Vagina (tissue), 2 donors: ENCODE data around the gene HLA-DOB. TPM values are rescaled to one million over a fixed set of nuclear protein-coding genes. Genes with fewer than 3 reads are reported as not detected.

ENCODE experiments used
- DNase-seq, 2 donors: peaks; one replicate each; pipeline ENCODE4 v3.0.0-alpha.2; 2017; ENCODE audit errors: extremely low spot score in 2 of 2
- H3K27ac ChIP-seq: fragments of 200-600 bp; sonication (generic); one replicate; pipeline ENCODE4 v1.5.1; 2019
- H3K27me3 ChIP-seq: fragments of 200-600 bp; sonication (generic); one replicate; pipeline ENCODE4 v1.5.1; 2019
- H3K36me3 ChIP-seq, 2 donors: fragments of 200-600 bp; sonication (generic); one replicate each; pipeline ENCODE4 v1.5.1; 2017 to 2019
- H3K4me1 ChIP-seq: fragments of 200-600 bp; sonication (generic); one replicate; pipeline ENCODE4 v1.5.1; 2019
- H3K4me3 ChIP-seq, 2 donors: fragments of 200-600 bp; sonication (generic); 1 replicate in 1 of 2; 2 replicates in 1 of 2; pipeline ENCODE4 v1.5.1; 2016 to 2019
- H3K9me3 ChIP-seq: fragments of 200-600 bp; sonication (generic); one replicate; pipeline ENCODE4 v1.5.1; 2019
- POLR2A ChIP-seq, 2 donors: fragments of 450-650 bp; IDR thresholded peaks; one replicate each; pipeline ENCODE4 v1.6.1; 2017; ENCODE audit warnings: antibody characterized with exemption in 2 of 2, mild to moderate bottlenecking in 2 of 2, moderate library complexity in 2 of 2
- POLR2AphosphoS5 ChIP-seq, 2 donors: sonication (generic); formaldehyde crosslinking; IDR thresholded peaks; one replicate each; pipeline ENCODE4 v1.9.0; 2017; ENCODE audit warnings: antibody characterized with exemption in 2 of 2, mild to moderate bottlenecking in 2 of 2, low read depth in 1 of 2; ENCODE audit not compliant: insufficient read depth in 1 of 2
- intact Hi-C: fragments of 100-400 bp; cut with DNase I; formaldehyde crosslinking; loops from one replicate; pipeline ENCODE4 v1.15.1; 2023
- total RNA-seq: library from RNA; depleted of rRNA; stranded (reverse); fragments of >200 nt; gene quantifications from one replicate; pipeline ENCODE4 v1.2.3, GENCODE V29; 2016
- TF ChIP-seq, protein P1 (sequence below), 3 experiments: fragments of 450-650 bp in 2 of 3; fragments of 200-600 bp in 1 of 3; sonication (generic) in 1 of 3; IDR thresholded peaks; one replicate each; pipeline ENCODE4 v1.5.1; 2017 to 2019; ENCODE audit warnings: antibody characterized with exemption in 3 of 3, mild to moderate bottlenecking in 2 of 3, moderate library complexity in 2 of 3

HLA-DOB gene
- total RNA-seq, 1 donor from 2014 or later: 2.7 TPM

- intact Hi-C loops: no loop called here
- TF ChIP-seq, protein P1, sequence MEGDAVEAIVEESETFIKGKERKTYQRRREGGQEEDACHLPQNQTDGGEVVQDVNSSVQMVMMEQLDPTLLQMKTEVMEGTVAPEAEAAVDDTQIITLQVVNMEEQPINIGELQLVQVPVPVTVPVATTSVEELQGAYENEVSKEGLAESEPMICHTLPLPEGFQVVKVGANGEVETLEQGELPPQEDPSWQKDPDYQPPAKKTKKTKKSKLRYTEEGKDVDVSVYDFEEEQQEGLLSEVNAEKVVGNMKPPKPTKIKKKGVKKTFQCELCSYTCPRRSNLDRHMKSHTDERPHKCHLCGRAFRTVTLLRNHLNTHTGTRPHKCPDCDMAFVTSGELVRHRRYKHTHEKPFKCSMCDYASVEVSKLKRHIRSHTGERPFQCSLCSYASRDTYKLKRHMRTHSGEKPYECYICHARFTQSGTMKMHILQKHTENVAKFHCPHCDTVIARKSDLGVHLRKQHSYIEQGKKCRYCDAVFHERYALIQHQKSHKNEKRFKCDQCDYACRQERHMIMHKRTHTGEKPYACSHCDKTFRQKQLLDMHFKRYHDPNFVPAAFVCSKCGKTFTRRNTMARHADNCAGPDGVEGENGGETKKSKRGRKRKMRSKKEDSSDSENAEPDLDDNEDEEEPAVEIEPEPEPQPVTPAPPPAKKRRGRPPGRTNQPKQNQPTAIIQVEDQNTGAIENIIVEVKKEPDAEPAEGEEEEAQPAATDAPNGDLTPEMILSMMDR (IDR thresholded peaks at IDR 0.05): no peak
- TF ChIP-seq POLR2A (IDR thresholded peaks at IDR 0.05): no peak
- TF ChIP-seq POLR2AphosphoS5 (IDR thresholded peaks at IDR 0.05; ENCODE audit: insufficient read depth in 1 of 2, low read depth in 1 of 2): no peak
- no peaks in the 10 kb centered on the region for H3K9me3 ChIP-seq
- no peaks in the 10 kb centered on the region for H3K27me3 ChIP-seq
- no peak for DNase-seq
- no peaks in the 10 kb centered on the region for H3K36me3 ChIP-seq
- no peaks in the 10 kb centered on the region for H3K4me1 ChIP-seq
- no peak overlapping the region for H3K4me3 ChIP-seq
- no peak overlapping the region for H3K27ac ChIP-seq
Measured at GRCh38 chr6:32775071-32775470, 41.7 kb downstream of the HLA-DOB start.

DNA sequence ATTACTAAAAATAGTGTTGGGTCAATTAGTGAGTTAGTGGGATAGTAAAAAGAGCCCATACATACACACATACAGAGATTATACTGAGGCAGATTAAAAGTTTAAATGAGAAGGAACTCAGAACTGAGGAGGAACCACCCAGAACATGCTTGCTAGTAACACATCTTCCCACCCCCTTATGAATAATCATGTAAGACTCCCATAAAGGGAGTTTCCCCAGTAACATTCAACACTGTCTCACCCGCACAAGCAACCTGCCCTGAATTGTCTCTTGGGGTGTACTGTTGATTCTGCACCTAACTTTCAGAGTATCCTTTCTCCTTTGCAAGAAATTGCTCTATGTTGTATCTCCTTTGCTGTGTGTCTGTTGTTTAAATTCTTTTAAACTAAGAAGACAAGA, 42.4 kb downstream of the HLA-DOB start:
- H3K27me3 ChIP-seq: no peaks in the 10 kb centered on the region
- intact Hi-C loops: no loop called here
- no peak overlapping the region for H3K4me3 ChIP-seq
- TF ChIP-seq POLR2AphosphoS5 (IDR thresholded peaks at IDR 0.05; ENCODE audit: insufficient read depth in 1 of 2, low read depth in 1 of 2) (no peak), POLR2A (IDR thresholded peaks at IDR 0.05) (no peak)
- TF ChIP-seq, protein P1 (IDR thresholded peaks at IDR 0.05): no peak
- H3K4me1 ChIP-seq: no peaks in the 10 kb centered on the region
- no peaks in the 10 kb centered on the region for H3K36me3 ChIP-seq
- H3K27ac ChIP-seq: no peak overlapping the region
- DNase-seq: no peak
- no peaks in the 10 kb centered on the region for H3K9me3 ChIP-seq

GRCh38 chr6:32772656-32773055, 44.1 kb downstream of the HLA-DOB start:
- Histone ChIP-seq H3K4me3 (no peak overlapping the region), H3K27me3 (no peaks in the 10 kb centered on the region), H3K9me3 (no peaks in the 10 kb centered on the region), H3K27ac (no peak overlapping the region), H3K4me1 (no peaks in the 10 kb centered on the region), H3K36me3 (no peaks in the 10 kb centered on the region)
- DNase-seq: no peak
- TF ChIP-seq, protein P1 (IDR thresholded peaks at IDR 0.05): no peak
- no peak for TF ChIP-seq POLR2AphosphoS5 (IDR thresholded peaks at IDR 0.05; ENCODE audit: insufficient read depth in 1 of 2, low read depth in 1 of 2)
- no peak for TF ChIP-seq POLR2A (IDR thresholded peaks at IDR 0.05)
- intact Hi-C loops: no loop called here

DNA sequence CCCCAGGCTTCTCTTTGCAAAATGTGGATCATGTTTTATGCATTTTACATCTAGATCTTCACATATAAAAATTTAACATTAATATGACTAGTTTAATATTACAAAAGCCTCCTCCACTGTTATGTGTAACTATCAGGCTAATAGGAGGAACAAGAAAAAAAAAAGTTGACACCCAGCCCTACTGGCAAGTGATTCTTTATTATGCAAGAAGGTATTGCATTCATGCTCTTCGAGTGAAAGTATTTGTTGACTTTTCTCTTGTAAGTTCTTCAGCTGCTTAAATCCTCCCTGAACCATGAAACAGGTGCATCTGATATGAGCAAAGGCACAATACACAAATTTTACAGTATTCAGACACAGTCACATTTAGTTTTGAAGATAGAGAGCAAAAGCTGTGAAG, 52.8 kb downstream of the HLA-DOB start:
- no peak for DNase-seq
- TF ChIP-seq, protein P1 (IDR thresholded peaks at IDR 0.05): no peak
- TF ChIP-seq POLR2AphosphoS5 (IDR thresholded peaks at IDR 0.05; ENCODE audit: insufficient read depth in 1 of 2, low read depth in 1 of 2) (no peak), POLR2A (IDR thresholded peaks at IDR 0.05) (no peak)
- Histone ChIP-seq H3K36me3 (no peaks in the 10 kb centered on the region), H3K9me3 (no peaks in the 10 kb centered on the region), H3K4me1 (no peaks in the 10 kb centered on the region), H3K27me3 (no peaks in the 10 kb centered on the region), H3K4me3 (no peak overlapping the region), H3K27ac (no peak overlapping the region)
- intact Hi-C loops: no loop called here

DNA sequence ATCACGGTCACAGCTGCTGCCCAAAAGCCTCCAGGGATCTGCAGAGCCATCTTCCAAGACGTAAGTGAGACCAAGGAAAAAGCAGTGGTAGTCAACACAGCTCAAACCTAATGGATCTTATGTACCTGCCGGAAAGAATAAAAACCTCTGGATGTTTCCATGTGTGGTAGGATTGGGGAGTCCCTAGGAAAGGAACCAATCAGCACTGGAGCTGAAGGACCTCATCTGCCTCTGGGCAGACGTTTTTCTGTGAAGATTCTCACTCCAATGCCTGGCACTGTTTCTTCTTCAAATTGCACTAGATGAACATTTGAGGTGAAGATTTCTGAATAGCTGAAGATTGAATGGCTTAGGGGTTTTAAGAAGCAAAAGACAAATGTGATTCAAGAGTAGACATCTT, 53.4 kb downstream of the HLA-DOB start, which contains the start of gene HLA-DQB2:
HLA-DQB2 (minus strand) TSS at position 112 of the 400 bp plus-strand sequence; CDS start at position 50, 62 bp downstream.
- DNase-seq: no peak
- Histone ChIP-seq H3K36me3 (no peaks in the 10 kb centered on the region), H3K27ac (no peak within 1 kb of the TSS), H3K27me3 (no peaks in the 10 kb centered on the region), H3K4me3 (no peak within 1 kb of the TSS), H3K4me1 (no peaks in the 10 kb centered on the region), H3K9me3 (no peaks in the 10 kb centered on the region)
- no peak for TF ChIP-seq POLR2AphosphoS5 (IDR thresholded peaks at IDR 0.05; ENCODE audit: insufficient read depth in 1 of 2, low read depth in 1 of 2)
- TF ChIP-seq, protein P1 (IDR thresholded peaks at IDR 0.05): no peak
- no peak for TF ChIP-seq POLR2A (IDR thresholded peaks at IDR 0.05)
- intact Hi-C loops: no loop called here

Other genes with a start within 250 kb of the HLA-DOB start
- 25.5 TPM for gene HLA-DRB1, start 227.2 kb downstream of the HLA-DOB start, total RNA-seq
- gene HLA-DQA1, start 179.6 kb downstream of the HLA-DOB start, total RNA-seq: 7.4 TPM
- gene HLA-DQB1, start 150.3 kb downstream of the HLA-DOB start, total RNA-seq: 3.2 TPM
- 2.2 TPM for gene HLA-DQA2, start 75.6 kb downstream of the HLA-DOB start, total RNA-seq
- gene HLA-DQB2, start 53.5 kb downstream of the HLA-DOB start, total RNA-seq: 4.7 TPM
- 19.9 TPM for gene TAP2, start 21.7 kb upstream of the HLA-DOB start, total RNA-seq
- gene PSMB8, start 27.0 kb upstream of the HLA-DOB start, total RNA-seq: 31.9 TPM
- gene TAP1, start 36.7 kb upstream of the HLA-DOB start, total RNA-seq: 50.6 TPM
- 19.6 TPM for gene PSMB9, start 37.2 kb upstream of the HLA-DOB start, total RNA-seq
- 10.3 TPM for gene HLA-DMB, start 124.0 kb upstream of the HLA-DOB start, total RNA-seq
- gene HLA-DMA, start 136.1 kb upstream of the HLA-DOB start, total RNA-seq: 27.7 TPM
- gene BRD2, start 151.6 kb upstream of the HLA-DOB start, total RNA-seq: 125 TPM
- gene HLA-DOA, start 192.6 kb upstream of the HLA-DOB start, total RNA-seq: 30.2 TPM